ENCODE results near the gene ARHGEF37.

ARHGEF37 gene

DNA sequence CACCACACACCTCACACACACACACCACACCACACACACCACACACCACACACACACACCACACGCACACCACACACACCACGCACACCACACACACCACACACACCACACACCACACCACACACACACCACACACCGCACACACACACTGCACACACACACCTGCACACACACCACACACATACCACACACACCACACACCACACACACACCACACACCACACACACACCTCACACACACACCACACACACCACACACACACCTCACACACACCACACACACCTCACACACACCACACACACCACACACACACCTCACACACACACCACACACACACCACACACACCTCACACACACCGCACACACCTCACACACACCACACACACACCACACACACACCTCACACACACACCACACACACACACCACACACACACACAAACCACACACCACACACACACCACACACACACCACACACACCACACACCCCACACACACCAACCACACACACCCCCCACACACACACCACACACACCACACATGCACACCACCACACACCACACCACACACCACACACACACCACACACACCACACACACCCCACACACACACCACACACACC is 73.7 kb downstream of the ARHGEF37 start:
- TF ChIP-seq ZFX (IDR thresholded peaks at IDR 0.05), result no peak
- TF ChIP-seq, protein P1, sequence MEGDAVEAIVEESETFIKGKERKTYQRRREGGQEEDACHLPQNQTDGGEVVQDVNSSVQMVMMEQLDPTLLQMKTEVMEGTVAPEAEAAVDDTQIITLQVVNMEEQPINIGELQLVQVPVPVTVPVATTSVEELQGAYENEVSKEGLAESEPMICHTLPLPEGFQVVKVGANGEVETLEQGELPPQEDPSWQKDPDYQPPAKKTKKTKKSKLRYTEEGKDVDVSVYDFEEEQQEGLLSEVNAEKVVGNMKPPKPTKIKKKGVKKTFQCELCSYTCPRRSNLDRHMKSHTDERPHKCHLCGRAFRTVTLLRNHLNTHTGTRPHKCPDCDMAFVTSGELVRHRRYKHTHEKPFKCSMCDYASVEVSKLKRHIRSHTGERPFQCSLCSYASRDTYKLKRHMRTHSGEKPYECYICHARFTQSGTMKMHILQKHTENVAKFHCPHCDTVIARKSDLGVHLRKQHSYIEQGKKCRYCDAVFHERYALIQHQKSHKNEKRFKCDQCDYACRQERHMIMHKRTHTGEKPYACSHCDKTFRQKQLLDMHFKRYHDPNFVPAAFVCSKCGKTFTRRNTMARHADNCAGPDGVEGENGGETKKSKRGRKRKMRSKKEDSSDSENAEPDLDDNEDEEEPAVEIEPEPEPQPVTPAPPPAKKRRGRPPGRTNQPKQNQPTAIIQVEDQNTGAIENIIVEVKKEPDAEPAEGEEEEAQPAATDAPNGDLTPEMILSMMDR (conservative IDR thresholded peaks at IDR 0.05), result no peak
- no peak overlapping the region for H3K27ac ChIP-seq

GRCh38 chr5:149656576-149657182 is 75.4 kb downstream of the ARHGEF37 start:
- no peak overlapping the region for H3K27ac ChIP-seq
- no peak for TF ChIP-seq ZFX (IDR thresholded peaks at IDR 0.05)
- TF ChIP-seq, protein P1 (conservative IDR thresholded peaks at IDR 0.05), result peak; percentile 90

DNA sequence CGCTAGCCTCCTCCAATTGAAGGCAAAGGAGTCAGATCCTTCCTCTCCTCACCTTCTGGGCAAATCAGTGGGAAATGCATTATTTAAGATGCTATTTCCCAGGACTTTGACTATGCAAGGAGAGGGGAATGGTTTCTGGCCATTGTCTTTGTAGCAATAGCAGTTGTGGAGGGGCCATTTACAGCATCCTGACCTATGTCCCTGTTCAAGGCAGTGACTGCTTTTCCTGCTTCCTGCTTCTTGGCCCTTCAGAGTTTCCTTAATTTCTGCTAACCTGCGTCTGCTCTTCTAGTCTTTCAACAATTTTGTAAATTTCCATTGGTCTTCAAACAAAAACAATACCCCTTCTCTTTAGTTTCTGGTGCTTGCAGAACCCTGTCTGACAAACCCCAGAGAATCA is 76.0 kb downstream of the ARHGEF37 start:
- H3K27ac ChIP-seq, result no peak overlapping the region
- TF ChIP-seq ZFX (IDR thresholded peaks at IDR 0.05), result no peak
- TF ChIP-seq, protein P1 (conservative IDR thresholded peaks at IDR 0.05), result no peak

GRCh38 chr5:149658299-149658698 is 77.0 kb downstream of the ARHGEF37 start:
- TF ChIP-seq, protein P1 (conservative IDR thresholded peaks at IDR 0.05), result no peak
- TF ChIP-seq ZFX (IDR thresholded peaks at IDR 0.05), result no peak
- no peak overlapping the region for H3K27ac ChIP-seq

- TF ChIP-seq ZFX (IDR thresholded peaks at IDR 0.05), result no peak
- TF ChIP-seq, protein P1 (conservative IDR thresholded peaks at IDR 0.05), result no peak
- no peak overlapping the region for H3K27ac ChIP-seq
These were observed 82.8 kb downstream of the ARHGEF37 start for GRCh38 chr5:149664083-149664482.

GRCh38 chr5:149664666-149665415 is 83.5 kb downstream of the ARHGEF37 start:
- TF ChIP-seq, protein P1 (conservative IDR thresholded peaks at IDR 0.05), result no peak
- no peak for TF ChIP-seq ZFX (IDR thresholded peaks at IDR 0.05)
- H3K27ac ChIP-seq, result no peak overlapping the region
